ENCODE data around the gene KCNJ10.

KCNJ10 gene

GRCh38 chr1:159977364-159978106 is 92.4 kb downstream of the KCNJ10 start (continued):
- TF ChIP-seq ZNF639 (tag by site-specific recombination; IDR thresholded peaks at IDR 0.05), result no peak

DNA sequence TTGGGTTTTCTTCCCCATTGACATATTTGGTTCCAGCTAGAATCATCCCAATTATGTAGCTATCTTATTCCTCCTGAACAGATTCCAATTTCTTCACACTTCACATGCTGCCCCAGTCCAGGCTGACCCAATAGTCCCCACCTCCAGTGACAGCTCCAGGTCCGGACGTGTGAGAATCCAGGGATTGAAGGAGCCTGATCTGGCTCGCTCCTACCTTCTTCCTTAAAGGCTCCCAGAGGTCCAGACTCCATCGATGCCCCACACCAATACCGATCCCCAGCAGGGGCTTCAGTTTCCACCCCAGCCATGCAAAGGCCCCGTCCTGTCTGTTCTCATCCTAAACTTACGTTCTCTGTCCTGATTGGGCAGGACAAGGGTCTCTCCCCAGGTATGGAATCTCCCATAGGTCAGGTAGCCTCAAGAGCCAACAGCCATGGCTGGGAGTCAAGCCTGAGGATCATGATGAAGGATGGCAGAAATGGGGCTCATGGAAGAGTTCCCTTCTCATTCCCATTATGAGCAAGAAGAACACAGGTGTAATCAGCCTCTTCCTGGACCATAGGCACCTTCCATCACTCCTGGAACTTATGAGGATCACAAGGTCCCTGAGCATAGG is 95.5 kb downstream of the KCNJ10 start:
- H3K4me1 ChIP-seq (ENCODE audit: control insufficient read depth, insufficient read depth, low read length), result no peaks in the 10 kb centered on the region
- no peak for TF ChIP-seq ZNF404 (tag by site-specific recombination; IDR thresholded peaks at IDR 0.05)
- TF ChIP-seq ZNF768 (tag by site-specific recombination; IDR thresholded peaks at IDR 0.05), result no peak
- TF ChIP-seq GLI4 (tag by site-specific recombination; IDR thresholded peaks at IDR 0.05), result no peak
- no peak for TF ChIP-seq ZBTB49 (tag by site-specific recombination; IDR thresholded peaks at IDR 0.05; ENCODE audit: low read depth)
- no peak for TF ChIP-seq ZSCAN30 (tag by site-specific recombination; IDR thresholded peaks at IDR 0.05)
- TF ChIP-seq ZIC2 (tag by site-specific recombination; IDR thresholded peaks at IDR 0.05), result no peak
- TF ChIP-seq ZNF624 (tag by site-specific recombination; IDR thresholded peaks at IDR 0.05), result no peak
- no peak for TF ChIP-seq ZNF510 (tag by site-specific recombination; IDR thresholded peaks at IDR 0.05; ENCODE audit: insufficient replicate concordance)
- no peak for TF ChIP-seq ZNF341 (tag by site-specific recombination; IDR thresholded peaks at IDR 0.05; ENCODE audit: low read depth)
- TF ChIP-seq ZNF24 (tag by site-specific recombination; IDR thresholded peaks at IDR 0.05), result no peak
- ChIA-PET POLR2A (no interaction called here), CTCF (interaction anchor here (2.0 kb wide), 1 partner anchor 32 kb away, joined by 7 read pairs; no protein-coding TSS in a partner anchor)
- no peak overlapping the region for H3K4me3 ChIP-seq (ENCODE audit: low read depth, low read length)
- no peak overlapping the region for H3K27ac ChIP-seq (ENCODE audit: extremely low read depth, low read depth, low read length)
- H3K9me3 ChIP-seq (ENCODE audit: control insufficient read depth, insufficient read depth, low read depth, low read length), result no peaks in the 10 kb centered on the region
- H3K36me3 ChIP-seq (ENCODE audit: control insufficient read depth in 2 of 2, insufficient read depth in 1 of 2, low read length in 2 of 2), result no peaks in the 10 kb centered on the region

GRCh38 chr1:159973350-159973940 is 96.5 kb downstream of the KCNJ10 start:
- ChIA-PET POLR2A (no interaction called here), CTCF (interaction anchor here (1.1 to 2.0 kb wide), 2 partner anchors 33 to 35 kb away, joined by 3 to 7 read pairs; no protein-coding TSS in a partner anchor)
- H3K4me3 ChIP-seq (ENCODE audit: low read depth, low read length), result no peak overlapping the region
- H3K27ac ChIP-seq (ENCODE audit: extremely low read depth, low read depth, low read length), result no peak overlapping the region
- H3K36me3 ChIP-seq (ENCODE audit: control insufficient read depth in 2 of 2, insufficient read depth in 1 of 2, low read length in 2 of 2), result no peaks in the 10 kb centered on the region
- no peaks in the 10 kb centered on the region for H3K4me1 ChIP-seq (ENCODE audit: control insufficient read depth, insufficient read depth, low read length)
- H3K9me3 ChIP-seq (ENCODE audit: control insufficient read depth, insufficient read depth, low read depth, low read length), result no peaks in the 10 kb centered on the region
- TF ChIP-seq ZNF473 (tag by site-specific recombination; IDR thresholded peaks at IDR 0.05) (no peak), YY1 (tag by site-specific recombination; IDR thresholded peaks at IDR 0.05) (no peak), ZBTB1 (tag by site-specific recombination; IDR thresholded peaks at IDR 0.05) (no peak), ZNF248 (tag by site-specific recombination; IDR thresholded peaks at IDR 0.05) (no peak), HOXA7 (CRISPR knock-in tag; IDR thresholded peaks at IDR 0.05; ENCODE audit: borderline replicate concordance) (no peak), ZNF548 (tag by site-specific recombination; IDR thresholded peaks at IDR 0.05) (no peak), MYNN (tag by site-specific recombination; IDR thresholded peaks at IDR 0.05; ENCODE audit: borderline replicate concordance) (no peak), HOXD13 (CRISPR knock-in tag; IDR thresholded peaks at IDR 0.05; ENCODE audit: borderline replicate concordance) (no peak), ZNF266 (tag by site-specific recombination; IDR thresholded peaks at IDR 0.05; ENCODE audit: low read depth) (no peak), ZNF629 (tag by site-specific recombination; IDR thresholded peaks at IDR 0.05) (no peak), BCL11A (tag by site-specific recombination; IDR thresholded peaks at IDR 0.05; ENCODE audit: low read depth) (no peak), ZNF138 (tag by site-specific recombination; IDR thresholded peaks at IDR 0.05; ENCODE audit: borderline replicate concordance) (no peak), ZNF488 (tag by site-specific recombination; IDR thresholded peaks at IDR 0.05) (no peak)
- TF ChIP-seq, protein P1, sequence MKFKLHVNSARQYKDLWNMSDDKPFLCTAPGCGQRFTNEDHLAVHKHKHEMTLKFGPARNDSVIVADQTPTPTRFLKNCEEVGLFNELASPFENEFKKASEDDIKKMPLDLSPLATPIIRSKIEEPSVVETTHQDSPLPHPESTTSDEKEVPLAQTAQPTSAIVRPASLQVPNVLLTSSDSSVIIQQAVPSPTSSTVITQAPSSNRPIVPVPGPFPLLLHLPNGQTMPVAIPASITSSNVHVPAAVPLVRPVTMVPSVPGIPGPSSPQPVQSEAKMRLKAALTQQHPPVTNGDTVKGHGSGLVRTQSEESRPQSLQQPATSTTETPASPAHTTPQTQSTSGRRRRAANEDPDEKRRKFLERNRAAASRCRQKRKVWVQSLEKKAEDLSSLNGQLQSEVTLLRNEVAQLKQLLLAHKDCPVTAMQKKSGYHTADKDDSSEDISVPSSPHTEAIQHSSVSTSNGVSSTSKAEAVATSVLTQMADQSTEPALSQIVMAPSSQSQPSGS (tag by site-specific recombination; IDR thresholded peaks at IDR 0.05; ENCODE audit: low read depth), result no peak
